Measurements from ENCODE around the gene ZP1. TPM values are rescaled to one million over a fixed set of nuclear protein-coding genes. Genes with fewer than 3 reads are reported as not detected.

ZP1 gene
- total RNA-seq, 3 donors from 2014 or later (not counting 1 experiment from before 2014, with no cell fraction given): 0.35 TPM; not detected in 2

DNA sequence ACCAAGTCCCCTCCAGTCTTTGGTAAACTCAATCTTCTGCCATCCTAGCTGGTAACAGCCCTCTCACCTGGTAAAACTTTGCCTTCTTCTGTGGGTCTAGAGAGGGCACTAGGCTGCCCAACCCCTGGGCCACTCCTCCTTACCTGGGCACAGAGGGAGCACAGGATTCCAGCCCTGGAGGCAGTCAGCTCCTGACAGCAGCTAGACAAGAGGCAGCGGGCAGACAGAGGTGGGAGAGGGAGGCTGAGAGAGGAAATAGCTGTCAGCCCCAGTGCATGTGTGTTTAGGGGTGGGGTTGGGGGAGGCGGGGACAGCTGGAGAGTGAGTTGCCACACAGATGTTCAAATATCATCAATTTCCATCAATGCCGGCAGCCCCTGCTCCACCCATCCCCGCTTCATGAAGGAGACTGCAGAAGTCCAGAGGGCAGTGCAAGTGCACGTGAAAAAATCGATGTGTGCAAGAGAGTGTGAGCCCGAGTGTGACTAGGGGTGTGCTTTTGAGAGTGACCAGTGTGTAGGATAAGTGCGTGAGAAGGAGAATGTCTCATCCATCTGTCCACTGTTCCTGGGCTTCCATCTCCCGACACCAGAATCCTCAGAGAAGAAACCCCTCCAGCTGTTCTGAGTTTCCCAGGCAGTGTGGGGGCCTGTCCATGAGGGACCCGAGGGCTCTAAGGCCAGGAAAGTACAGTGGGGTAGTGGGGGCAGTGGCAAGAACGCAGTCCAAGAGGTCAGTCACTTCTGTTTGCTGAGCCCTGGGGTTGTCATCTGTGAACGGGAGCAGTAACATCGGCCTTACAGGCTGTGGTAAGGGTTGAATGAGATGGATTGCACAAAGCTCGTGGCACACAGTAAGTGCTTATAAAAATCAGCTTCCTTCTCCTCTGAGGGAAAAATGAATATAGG, 11.4 kb upstream of the ZP1 start, which contains the start of gene PTGDR2:
PTGDR2 (minus strand) TSS at position 225 of the 908 bp plus-strand sequence. CDS start 2,228 bp downstream, outside the sequence.
- no peak within 1 kb of the TSS for H3K27ac ChIP-seq (ENCODE audit: low read length)
- H3K36me3 ChIP-seq (ENCODE audit: control insufficient read depth, insufficient read depth, low read length): peaks cover 2% of the 10 kb centered on the region
- intact Hi-C loops (cut with micrococcal nuclease): no loop called here
- H3K27ac Mint-ChIP-seq: no peak within 1 kb of the TSS
- no peak for TF ChIP-seq CTCF (IDR thresholded peaks at IDR 0.05)
- H3K4me1 ChIP-seq (ENCODE audit: control insufficient read depth, insufficient read depth, low read length): peaks cover 9% of the 10 kb centered on the region
- no peaks in the 10 kb centered on the region for H3K9me3 ChIP-seq (ENCODE audit: control insufficient read depth, insufficient read depth, low read length)
- H3K9me3 Mint-ChIP-seq: no peaks in the 10 kb centered on the region
- no peaks in the 10 kb centered on the region for H3K27me3 ChIP-seq (ENCODE audit: control insufficient read depth, insufficient read depth, low read length)
- ATAC-seq: peak in 1 of 3 donors; percentile 26
- H3K4me3 Mint-ChIP-seq: no peak within 1 kb of the TSS
- H3K36me3 Mint-ChIP-seq: no peaks in the 10 kb centered on the region
- no peaks in the 10 kb centered on the region for H3K27me3 Mint-ChIP-seq (ENCODE audit: low read depth in 2 of 2)
- peaks cover 0 to 10% of the 10 kb centered on the region in 2 donors for H3K4me1 Mint-ChIP-seq
- 51% methylated on average over 12 of the region's 14 CpGs for WGBS (ENCODE audit: insufficient coverage)
- no peak within 1 kb of the TSS for H3K4me3 ChIP-seq (ENCODE audit: low read length)
- no peak for DNase-seq

- peak in 1 of 3 donors; percentile 76 for ATAC-seq
- Histone ChIP-seq H3K36me3 (ENCODE audit: control insufficient read depth, insufficient read depth, low read length) (no peaks in the 10 kb centered on the region), H3K27ac (ENCODE audit: low read length) (no peak overlapping the region), H3K27me3 (ENCODE audit: control insufficient read depth, insufficient read depth, low read length) (no peaks in the 10 kb centered on the region), H3K9me3 (ENCODE audit: control insufficient read depth, insufficient read depth, low read length) (no peaks in the 10 kb centered on the region), H3K4me3 (ENCODE audit: low read length) (no peak overlapping the region), H3K4me1 (ENCODE audit: control insufficient read depth, insufficient read depth, low read length) (peaks cover 9% of the 10 kb centered on the region)
- Mint-ChIP-seq H3K36me3 (no peaks in the 10 kb centered on the region), H3K9me3 (no peaks in the 10 kb centered on the region), H3K4me1 (peaks cover 0 to 10% of the 10 kb centered on the region in 2 donors), H3K4me3 (no peak overlapping the region), H3K27ac (no peak overlapping the region), H3K27me3 (ENCODE audit: low read depth in 2 of 2) (peaks cover 0 to 7% of the 10 kb centered on the region in 2 donors)
- intact Hi-C loops (cut with micrococcal nuclease): no loop called here
- 48% methylated on average over 5 of the region's 5 CpGs for WGBS (ENCODE audit: insufficient coverage)
- TF ChIP-seq CTCF (IDR thresholded peaks at IDR 0.05): no peak
- DNase-seq: no peak
Measured at GRCh38 chr11:60857378-60858232, 9.7 kb upstream of the ZP1 start.

GRCh38 chr11:60858236-60858635, 9.1 kb upstream of the ZP1 start:
- no peak for TF ChIP-seq CTCF (IDR thresholded peaks at IDR 0.05)
- H3K36me3 ChIP-seq (ENCODE audit: control insufficient read depth, insufficient read depth, low read length): no peaks in the 10 kb centered on the region
- no peak for ATAC-seq
- H3K27ac ChIP-seq (ENCODE audit: low read length): no peak overlapping the region
- 83% methylated on average over 8 of the region's 8 CpGs for whole genome bisulfite sequencing (ENCODE audit: insufficient coverage)
- intact Hi-C loops (cut with micrococcal nuclease): no loop called here
- Mint-ChIP-seq H3K27me3 (ENCODE audit: low read depth in 2 of 2) (peaks cover 0 to 8% of the 10 kb centered on the region in 2 donors), H3K4me1 (peaks cover 0 to 10% of the 10 kb centered on the region in 2 donors), H3K27ac (no peak overlapping the region), H3K36me3 (no peaks in the 10 kb centered on the region), H3K4me3 (no peak overlapping the region), H3K9me3 (no peaks in the 10 kb centered on the region)
- H3K4me1 ChIP-seq (ENCODE audit: control insufficient read depth, insufficient read depth, low read length): peaks cover 9% of the 10 kb centered on the region
- H3K4me3 ChIP-seq (ENCODE audit: low read length): no peak overlapping the region
- DNase-seq: no peak
- no peaks in the 10 kb centered on the region for H3K27me3 ChIP-seq (ENCODE audit: control insufficient read depth, insufficient read depth, low read length)
- H3K9me3 ChIP-seq (ENCODE audit: control insufficient read depth, insufficient read depth, low read length): no peaks in the 10 kb centered on the region

All from natural killer cell (primary cell).